ENCODE results near the gene RASL11A. TPM values are rescaled to one million over a fixed set of nuclear protein-coding genes. Genes with fewer than 3 reads are reported as not detected.

RASL11A gene
- total and polyA plus RNA-seq, 2 of the 8 experiments (the other 6 are each of a cell fraction or from before 2014, with no cell fraction given): 2.9 to 6.8 TPM

DNA sequence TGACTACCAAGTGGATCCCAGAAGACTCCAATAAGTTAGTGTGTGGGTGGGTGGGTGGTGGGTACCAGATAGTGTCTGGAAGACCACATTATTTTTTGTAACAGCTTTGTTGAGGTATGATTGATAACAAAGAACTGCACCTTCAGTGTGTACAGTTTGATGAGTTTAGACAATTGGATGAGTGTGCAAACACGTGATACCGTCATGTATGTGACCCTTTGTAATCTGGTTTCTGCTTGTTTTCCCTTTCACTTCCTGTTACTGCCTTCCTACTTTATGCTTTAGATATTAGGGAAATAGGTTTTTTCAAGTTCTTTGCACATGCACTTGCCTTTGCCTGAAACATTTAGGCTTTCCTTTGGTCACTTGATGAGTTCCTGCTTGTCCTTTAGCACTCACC, 10.8 kb upstream of the RASL11A start:
- H3K79me2 ChIP-seq (ENCODE audit: control insufficient read depth in 1 of 2, insufficient read depth in 2 of 2, low read length in 2 of 2): peaks cover 0 to 12% of the 10 kb centered on the region in 2 experiments; a peak in 2 of 4 replicates
- ChIA-PET CTCF (ENCODE audit: partially characterized antibody) (no interaction called here), POLR2A (ENCODE audit: partially characterized antibody) (interaction anchor here (1.0 to 8.3 kb wide), 8 partner anchors 9 to 88 kb away, joined by 3 to 197 read pairs (median 5); partner anchors contain the start of genes RASL11A, RPL21 and USP12)
- no peak overlapping the region for H3K18ac ChIP-seq (ENCODE audit: extremely low read depth, low read length)
- no peaks in the 10 kb centered on the region for H3K27me3 ChIP-seq (replicated peaks in 1 of 4; ENCODE audit: control insufficient read depth in 3 of 4, extremely low read depth in 1 of 4, insufficient read depth in 3 of 4, low read length in 3 of 4)
- no peak overlapping the region for H2BK15ac ChIP-seq (ENCODE audit: low read length)
- no peak overlapping the region for H3K14ac ChIP-seq (ENCODE audit: insufficient read length)
- no peak overlapping the region for H3K9ac ChIP-seq (replicated peaks in 1 of 4; ENCODE audit: extremely low read depth in 1 of 4, low read depth in 3 of 4, low read length in 3 of 4)
- no peak overlapping the region for H4K91ac ChIP-seq (replicated peaks; ENCODE audit: insufficient read length, low read length)
- no peak overlapping the region for H3K4ac ChIP-seq (replicated peaks; ENCODE audit: insufficient read length, low read depth, low read length)
- TF ChIP-seq EZH2 (IDR thresholded peaks at IDR 0.05; ENCODE audit: low read depth, low read length, severe bottlenecking): no peak
- TF ChIP-seq TCF12 (IDR thresholded peaks at IDR 0.05; ENCODE audit: low read depth, low read length): no peak
- TF ChIP-seq CBX5 (IDR thresholded peaks at IDR 0.05; ENCODE audit: low read depth, low read length): no peak
- no peak for TF ChIP-seq JUN (IDR thresholded peaks at IDR 0.05; ENCODE audit: low read depth, low read length)
- TF ChIP-seq POLR2AphosphoS5 (IDR thresholded peaks at IDR 0.05; ENCODE audit: low read depth, low read length): peak; percentile 61
- TF ChIP-seq SAP30 (IDR thresholded peaks at IDR 0.05; ENCODE audit: insufficient read depth, insufficient replicate concordance, low read length): no peak
- TF ChIP-seq, protein P1, sequence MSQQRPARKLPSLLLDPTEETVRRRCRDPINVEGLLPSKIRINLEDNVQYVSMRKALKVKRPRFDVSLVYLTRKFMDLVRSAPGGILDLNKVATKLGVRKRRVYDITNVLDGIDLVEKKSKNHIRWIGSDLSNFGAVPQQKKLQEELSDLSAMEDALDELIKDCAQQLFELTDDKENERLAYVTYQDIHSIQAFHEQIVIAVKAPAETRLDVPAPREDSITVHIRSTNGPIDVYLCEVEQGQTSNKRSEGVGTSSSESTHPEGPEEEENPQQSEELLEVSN (IDR thresholded peaks at IDR 0.05): no peak
- TF ChIP-seq POLR2A (IDR thresholded peaks at IDR 0.05; ENCODE audit: control extremely low read depth in 1 of 2, low read depth in 2 of 2, low read length in 2 of 2): peak in 1 of 2 experiments; percentile 48; a peak in 1 of 3 replicates
- no peaks in the 10 kb centered on the region for H3K23me2 ChIP-seq (ENCODE audit: low read depth, low read length)
- no peak overlapping the region for H3K4me2 ChIP-seq (ENCODE audit: insufficient read depth in 1 of 2, low read depth in 2 of 2, low read length in 2 of 2)
- no peaks in the 10 kb centered on the region for H3K79me1 ChIP-seq (ENCODE audit: low read depth, low read length)
- no peak overlapping the region for H2AFZ ChIP-seq (ENCODE audit: low read length)
- no peak overlapping the region for H2BK12ac ChIP-seq (ENCODE audit: low read depth, low read length)
- peaks cover 3 to 6% of the 10 kb centered on the region in 2 experiments for H4K20me1 ChIP-seq (replicated peaks in 1 of 2; ENCODE audit: control insufficient read depth in 1 of 2, insufficient read depth in 2 of 2, low read length in 2 of 2)
- H3K9me3 ChIP-seq (ENCODE audit: insufficient read depth in 2 of 2, low read depth in 1 of 2, low read length in 1 of 2): no peaks in the 10 kb centered on the region
- H3K4me1 ChIP-seq (replicated peaks in 1 of 4; ENCODE audit: control insufficient read depth in 3 of 4, insufficient read depth in 4 of 4, low read length in 3 of 4): peaks cover 0 to 2% (median under 1%) of the 10 kb centered on the region in 4 experiments; a peak in 4 of 7 replicates
- H3K23ac ChIP-seq (ENCODE audit: insufficient read length): no peak overlapping the region
- FAIRE-seq (no peak), DNase-seq (ENCODE audit: low read depth in 1 of 2, low spot score in 2 of 2) (no peak)
- H2BK120ac ChIP-seq (replicated peaks; ENCODE audit: low read depth, low read length): no peak overlapping the region
- no peak overlapping the region for H3K27ac ChIP-seq (ENCODE audit: low read depth, low read length)
- H4K5ac ChIP-seq (ENCODE audit: insufficient read length, low read depth, low read length): no peak overlapping the region
- 100% methylated on average over 2 of the region's 2 CpGs; no CpG with 5 or more reads in 1 of the 2 experiments for WGBS, 2 experiments (ENCODE audit: extremely low coverage in 1 of 2, insufficient coverage in 1 of 2, insufficient read length in 1 of 2, insufficient replicate concordance in 2 of 2, low coverage in 1 of 2, low lambda C conversion rate in 2 of 2, missing lambda C conversion rate in 1 of 2)
- H3K4me3 ChIP-seq (ENCODE audit: extremely low read depth in 1 of 4, insufficient read depth in 2 of 4, low read depth in 3 of 4, low read length in 4 of 4): no peak overlapping the region
- H4K8ac ChIP-seq (ENCODE audit: extremely low read depth, insufficient read depth, low read length): no peak overlapping the region
- H2BK5ac ChIP-seq (ENCODE audit: low read depth, low read length): no peak overlapping the region
- no peak overlapping the region for H3K56ac ChIP-seq (replicated peaks; ENCODE audit: insufficient read length, low read depth, low read length)
- H2AK5ac ChIP-seq (ENCODE audit: low read depth, low read length): no peak overlapping the region
- H3K36me3 ChIP-seq (ENCODE audit: control insufficient read depth in 2 of 4, insufficient read depth in 4 of 4, low read length in 3 of 4): peaks cover 7 to 48% (median 33%) of the 10 kb centered on the region in 4 experiments
- H2BK20ac ChIP-seq (ENCODE audit: low read length): no peak overlapping the region

All from H1 (cell line).